Amniotic stem cell (primary cell): ENCODE results near the gene KCNIP4.
A peak's percentile ranks its signal among the peaks of the same experiment; 100 is the strongest.
"Not testable (repeated sequence)": the region's sequence is repeated elsewhere in the genome, so short reads cannot be mapped to it uniquely, and the experiment has no call there.

Source experiments
- DNase-seq: peaks from one replicate; lab custom pipeline; 2025; lab: John Stamatoyannopoulos, UW

The KCNIP4 gene

GRCh38 chr4:21948347-21949072, at the start of gene KCNIP4:
Gene KCNIP4 (minus strand): TSS chr4:21948772.
- DNase-seq = no peak

GRCh38 chr4:21996618-21997017, 48.0 kb upstream of the KCNIP4 start:
- not testable (repeated sequence) for DNase-seq

- DNase-seq = peak; percentile 52
Measured at GRCh38 chr4:21992330-21992729, 43.8 kb upstream of the KCNIP4 start.

GRCh38 chr4:21991562-21991961, 43.0 kb upstream of the KCNIP4 start:
- no peak for DNase-seq

- no peak for DNase-seq
Measured at GRCh38 chr4:21991050-21991449, 42.5 kb upstream of the KCNIP4 start.

GRCh38 chr4:21989351-21989750, 40.8 kb upstream of the KCNIP4 start:
- no peak for DNase-seq

GRCh38 chr4:21986307-21986706, 37.7 kb upstream of the KCNIP4 start:
- no peak for DNase-seq

GRCh38 chr4:21982087-21982486, 33.5 kb upstream of the KCNIP4 start:
- DNase-seq = no peak

- DNase-seq = no peak
Measured at GRCh38 chr4:21979196-21979595, 30.6 kb upstream of the KCNIP4 start.

GRCh38 chr4:21976166-21976565, 27.6 kb upstream of the KCNIP4 start:
- DNase-seq = no peak

- no peak for DNase-seq
Measured at GRCh38 chr4:21973850-21974249, 25.3 kb upstream of the KCNIP4 start.

- no peak for DNase-seq
Measured at GRCh38 chr4:21964762-21965319, 16.3 kb upstream of the KCNIP4 start.

GRCh38 chr4:21962691-21963090, 14.1 kb upstream of the KCNIP4 start:
- no peak for DNase-seq

GRCh38 chr4:21960793-21961192, 12.2 kb upstream of the KCNIP4 start:
- DNase-seq = no peak

- DNase-seq = no peak
Measured at GRCh38 chr4:21954916-21955315, 6.3 kb upstream of the KCNIP4 start.

- no peak for DNase-seq
Measured at GRCh38 chr4:21953653-21954052, 5.1 kb upstream of the KCNIP4 start.

- no peak for DNase-seq
Measured at GRCh38 chr4:21952549-21952948, 4.0 kb upstream of the KCNIP4 start.

- DNase-seq = no peak
Measured at GRCh38 chr4:21949073-21949457, 493 bp upstream of the KCNIP4 start.

GRCh38 chr4:21947791-21948346, 703 bp downstream of the KCNIP4 start:
- DNase-seq = no peak

- DNase-seq = no peak
Measured at GRCh38 chr4:21946858-21947257, 1.7 kb downstream of the KCNIP4 start.

GRCh38 chr4:21921526-21922180, 26.9 kb downstream of the KCNIP4 start:
- no peak for DNase-seq

GRCh38 chr4:21915761-21916160, 32.8 kb downstream of the KCNIP4 start:
- DNase-seq = no peak

- DNase-seq = no peak
Measured at GRCh38 chr4:21901831-21902230, 46.7 kb downstream of the KCNIP4 start.
